B cell (primary cell): Measurements from ENCODE around the gene BUD13.

Experiments
- EZH2 ChIP-seq: IDR thresholded peaks from 2 replicates; pipeline ENCODE4 v1.6.1; 2012; ENCODE audit warnings: borderline replicate concordance, low read depth, mild to moderate bottlenecking, moderate library complexity, low read length; ENCODE audit not compliant: insufficient read depth, poor library complexity, severe bottlenecking
- TF ChIP-seq, protein P1 (sequence below): fragments of 200-600 bp; IDR thresholded peaks from one replicate; pipeline ENCODE4 v1.8.0; 2022; ENCODE audit warnings: antibody characterized with exemption, mild to moderate bottlenecking

- TF ChIP-seq, protein P1, sequence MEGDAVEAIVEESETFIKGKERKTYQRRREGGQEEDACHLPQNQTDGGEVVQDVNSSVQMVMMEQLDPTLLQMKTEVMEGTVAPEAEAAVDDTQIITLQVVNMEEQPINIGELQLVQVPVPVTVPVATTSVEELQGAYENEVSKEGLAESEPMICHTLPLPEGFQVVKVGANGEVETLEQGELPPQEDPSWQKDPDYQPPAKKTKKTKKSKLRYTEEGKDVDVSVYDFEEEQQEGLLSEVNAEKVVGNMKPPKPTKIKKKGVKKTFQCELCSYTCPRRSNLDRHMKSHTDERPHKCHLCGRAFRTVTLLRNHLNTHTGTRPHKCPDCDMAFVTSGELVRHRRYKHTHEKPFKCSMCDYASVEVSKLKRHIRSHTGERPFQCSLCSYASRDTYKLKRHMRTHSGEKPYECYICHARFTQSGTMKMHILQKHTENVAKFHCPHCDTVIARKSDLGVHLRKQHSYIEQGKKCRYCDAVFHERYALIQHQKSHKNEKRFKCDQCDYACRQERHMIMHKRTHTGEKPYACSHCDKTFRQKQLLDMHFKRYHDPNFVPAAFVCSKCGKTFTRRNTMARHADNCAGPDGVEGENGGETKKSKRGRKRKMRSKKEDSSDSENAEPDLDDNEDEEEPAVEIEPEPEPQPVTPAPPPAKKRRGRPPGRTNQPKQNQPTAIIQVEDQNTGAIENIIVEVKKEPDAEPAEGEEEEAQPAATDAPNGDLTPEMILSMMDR = no peak
- TF ChIP-seq EZH2 = no peak
Measured at GRCh38 chr11:116791813-116792143, 19.0 kb upstream of the BUD13 start, which contains the start of gene APOA5.
